ENCODE results near the gene MIEF2. TPM values are rescaled to one million over a fixed set of nuclear protein-coding genes. Genes with fewer than 3 reads are reported as not detected.
A peak's percentile ranks its signal among the peaks of the same experiment; 100 is the strongest.

The MIEF2 gene
- polyA plus RNA-seq, 4 donors = 14.7 to 22.5 (median 18.9) TPM

GRCh38 chr17:18253947-18254821 is 6.3 kb upstream of the MIEF2 start:
- no peak for DNase-seq (ENCODE audit: low read depth in 4 of 4, low spot score in 2 of 4)

- DNase-seq (ENCODE audit: low read depth in 4 of 4, low spot score in 2 of 4) = no peak
These were observed 5.4 kb upstream of the MIEF2 start for GRCh38 chr17:18254888-18255649.

GRCh38 chr17:18256351-18256750 is 4.1 kb upstream of the MIEF2 start:
- no peak for DNase-seq (ENCODE audit: low read depth in 4 of 4, low spot score in 2 of 4)

GRCh38 chr17:18256776-18257175 is 3.7 kb upstream of the MIEF2 start:
- no peak for DNase-seq (ENCODE audit: low read depth in 4 of 4, low spot score in 2 of 4)

- no peak for DNase-seq (ENCODE audit: low read depth in 4 of 4, low spot score in 2 of 4)
These were observed 3.0 kb upstream of the MIEF2 start for GRCh38 chr17:18257268-18257981.

GRCh38 chr17:18257982-18258355 is 2.5 kb upstream of the MIEF2 start:
- no peak for DNase-seq (ENCODE audit: low read depth in 4 of 4, low spot score in 2 of 4)

GRCh38 chr17:18258356-18259038 is 2.0 kb upstream of the MIEF2 start, which contains the start of gene FLII:
FLII (minus strand) TSS chr17:18258738; CDS start chr17:18258690, 48 bp downstream.
- DNase-seq (ENCODE audit: low read depth in 4 of 4, low spot score in 2 of 4) = peak in 1 of 4 donors; percentile 34

GRCh38 chr17:18259621-18260331 is 686 bp upstream of the MIEF2 start:
- DNase-seq (ENCODE audit: low read depth in 4 of 4, low spot score in 2 of 4) = no peak

GRCh38 chr17:18261146-18261515 is 669 bp downstream of the MIEF2 start:
- no peak for DNase-seq (ENCODE audit: low read depth in 4 of 4, low spot score in 2 of 4)

GRCh38 chr17:18261659-18262058 is 1.2 kb downstream of the MIEF2 start:
- no peak for DNase-seq (ENCODE audit: low read depth in 4 of 4, low spot score in 2 of 4)

GRCh38 chr17:18262111-18262510 is 1.6 kb downstream of the MIEF2 start:
- DNase-seq (ENCODE audit: low read depth in 4 of 4, low spot score in 2 of 4) = no peak

GRCh38 chr17:18262641-18263040 is 2.2 kb downstream of the MIEF2 start:
- no peak for DNase-seq (ENCODE audit: low read depth in 4 of 4, low spot score in 2 of 4)

- no peak for DNase-seq (ENCODE audit: low read depth in 4 of 4, low spot score in 2 of 4)
These were observed 3.6 kb downstream of the MIEF2 start for GRCh38 chr17:18263885-18264682.

GRCh38 chr17:18267366-18267765 is 6.9 kb downstream of the MIEF2 start:
- no peak for DNase-seq (ENCODE audit: low read depth in 4 of 4, low spot score in 2 of 4)

GRCh38 chr17:18267927-18268711 is 7.7 kb downstream of the MIEF2 start:
- no peak for DNase-seq (ENCODE audit: low read depth in 4 of 4, low spot score in 2 of 4)

- DNase-seq (ENCODE audit: low read depth in 4 of 4, low spot score in 2 of 4) = no peak
These were observed 9.8 kb downstream of the MIEF2 start for GRCh38 chr17:18270046-18270931.

- DNase-seq (ENCODE audit: low read depth in 4 of 4, low spot score in 2 of 4) = no peak
These were observed 16.6 kb downstream of the MIEF2 start for GRCh38 chr17:18277076-18277475.
